Activated naive CD4-positive, alpha-beta T cell treated with anti-CD3 and anti-CD28 coated beads for 36 hours (primary cell): Measurements from ENCODE around the gene TOM1L2. TPM values are rescaled to one million over a fixed set of nuclear protein-coding genes. Genes with fewer than 3 reads are reported as not detected.
"Not testable (repeated sequence)": the region's sequence is repeated elsewhere in the genome, so short reads cannot be mapped to it uniquely, and the experiment has no call there.

Experiments
- CTCF ChIA-PET: fragments of 350-600 bp; sonication (Branson Sonifier 250); formaldehyde crosslinking; loops from one replicate; lab custom pipeline; 2021; ENCODE audit warnings: antibody characterized with exemption; lab: Charles Lee
- DNase-seq: peaks from one replicate; pipeline ENCODE4 v3.0.0-alpha.2; 2020
- H3K27ac Mint-ChIP-seq: one replicate; pipeline ENCODE4 v1.8.0; 2021; ENCODE audit warnings: mild to moderate bottlenecking, mixed read lengths
- H3K27me3 Mint-ChIP-seq: one replicate; pipeline ENCODE4 v1.8.0; 2021; ENCODE audit warnings: low read depth, mixed read lengths
- H3K36me3 Mint-ChIP-seq: one replicate; pipeline ENCODE4 v1.8.0; 2021; ENCODE audit warnings: low read depth, mixed read lengths
- H3K4me1 Mint-ChIP-seq: one replicate; pipeline ENCODE4 v1.8.0; 2021; ENCODE audit warnings: low read depth, mixed read lengths
- H3K4me3 Mint-ChIP-seq: one replicate; pipeline ENCODE4 v1.8.0; 2021; ENCODE audit warnings: mild to moderate bottlenecking, moderate library complexity, mixed read lengths
- H3K9me3 Mint-ChIP-seq: one replicate; pipeline ENCODE4 v1.8.0; 2021; ENCODE audit warnings: mixed read lengths
- intact Hi-C: fragments of 100-400 bp; cut with micrococcal nuclease; formaldehyde crosslinking; loops from one replicate; pipeline ENCODE4 v1.15.1; 2023
- total RNA-seq, 2 experiments: library from RNA; stranded (reverse); gene quantifications; one replicate each; pipeline ENCODE4 v1.2.3, GENCODE V29; 2021

The TOM1L2 gene
- total RNA-seq, 2 experiments from 2014 or later: 9.8 to 9.9 TPM

DNA sequence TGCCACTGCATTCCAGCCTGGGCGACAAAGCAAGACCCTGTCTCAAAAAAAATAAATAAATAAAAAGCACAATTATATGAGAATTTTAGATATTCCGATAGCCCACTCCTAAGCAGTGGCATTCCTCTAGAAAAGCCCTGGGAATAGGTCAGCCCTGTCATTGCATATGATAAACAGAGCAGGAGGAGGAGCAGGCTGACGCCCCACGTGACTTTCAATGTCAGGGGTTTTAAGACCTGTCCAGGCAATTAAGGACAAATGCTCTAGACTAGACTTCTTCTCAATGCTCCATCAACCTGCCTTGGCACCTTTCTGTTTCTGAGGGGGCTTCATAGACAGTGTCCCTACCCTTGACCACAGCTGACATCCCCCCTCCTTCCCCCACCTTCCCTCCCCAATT, 7.5 kb downstream of the TOM1L2 start:
- CTCF ChIA-PET: no interaction called here
- H3K4me1 Mint-ChIP-seq: peaks cover 71% of the 10 kb centered on the region
- H3K9me3 Mint-ChIP-seq: no peaks in the 10 kb centered on the region
- H3K27me3 Mint-ChIP-seq: no peaks in the 10 kb centered on the region
- DNase-seq: no peak
- intact Hi-C loops: no loop called here
- H3K27ac Mint-ChIP-seq: no peak overlapping the region
- H3K4me3 Mint-ChIP-seq: no peak overlapping the region
- H3K36me3 Mint-ChIP-seq: peaks cover 1% of the 10 kb centered on the region

DNA sequence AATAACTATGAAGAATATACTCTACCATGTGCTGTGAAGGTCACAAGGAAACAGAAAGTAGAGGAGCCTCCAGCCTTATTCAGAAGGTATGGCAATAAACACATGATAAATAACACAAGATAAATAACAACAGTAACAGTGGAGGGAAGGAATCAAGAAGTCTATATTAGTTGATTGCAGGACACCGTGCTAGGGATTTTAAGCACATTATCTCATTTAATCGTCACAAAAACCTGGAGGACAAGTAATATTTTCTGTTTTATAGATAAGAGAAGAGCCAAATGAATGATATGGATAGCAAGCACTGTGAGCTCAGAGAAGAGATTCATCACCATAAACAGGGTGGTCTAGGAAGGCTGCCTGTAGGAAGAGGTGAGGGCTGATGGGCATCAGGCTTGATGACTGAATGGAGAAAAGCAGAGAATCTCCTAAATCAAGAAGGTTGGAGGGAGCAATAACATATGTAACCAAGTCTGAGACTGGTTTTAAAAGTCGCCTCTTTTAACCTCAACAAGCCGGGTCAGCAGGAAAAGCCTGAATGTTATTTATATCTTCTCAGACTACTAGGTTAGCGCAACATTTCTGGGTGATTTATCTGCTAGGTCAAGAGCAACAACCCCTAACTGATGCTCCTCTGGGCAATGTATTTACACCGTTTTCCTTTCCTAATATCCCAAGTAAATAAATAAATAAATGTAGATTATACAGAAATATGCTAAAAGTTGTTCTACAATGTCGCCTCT, 8.3 kb downstream of the TOM1L2 start:
- Mint-ChIP-seq H3K27me3 (no peaks in the 10 kb centered on the region), H3K9me3 (no peaks in the 10 kb centered on the region), H3K27ac (no peak overlapping the region), H3K4me1 (peaks cover 75% of the 10 kb centered on the region), H3K36me3 (peaks cover 1% of the 10 kb centered on the region), H3K4me3 (no peak overlapping the region)
- CTCF ChIA-PET: no interaction called here
- intact Hi-C loops: no loop called here
- no peak for DNase-seq

DNA sequence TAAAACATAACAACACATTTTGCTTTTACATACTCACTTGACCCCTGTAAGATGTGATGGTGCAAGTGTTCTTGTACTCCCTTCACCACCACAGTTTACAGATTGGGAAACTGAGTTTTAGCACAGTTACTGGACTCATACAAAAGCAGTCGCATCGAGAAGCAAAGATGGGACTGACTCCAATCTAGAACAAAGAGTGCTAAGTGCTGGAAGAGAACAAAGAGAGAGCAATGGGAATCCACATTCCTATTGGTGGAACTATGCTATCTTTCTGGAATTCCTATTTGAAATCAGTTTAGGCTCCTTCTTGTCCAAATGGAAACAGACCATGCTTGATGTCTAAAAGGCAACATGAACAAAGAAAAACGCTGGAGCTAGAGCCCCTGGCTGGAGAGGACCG, 9.1 kb downstream of the TOM1L2 start:
- peaks cover 1% of the 10 kb centered on the region for H3K36me3 Mint-ChIP-seq
- H3K4me1 Mint-ChIP-seq: peaks cover 78% of the 10 kb centered on the region
- CTCF ChIA-PET: no interaction called here
- intact Hi-C loops: no loop called here
- H3K4me3 Mint-ChIP-seq: no peak overlapping the region
- DNase-seq: no peak
- no peaks in the 10 kb centered on the region for H3K9me3 Mint-ChIP-seq
- H3K27me3 Mint-ChIP-seq: no peaks in the 10 kb centered on the region
- no peak overlapping the region for H3K27ac Mint-ChIP-seq

DNA sequence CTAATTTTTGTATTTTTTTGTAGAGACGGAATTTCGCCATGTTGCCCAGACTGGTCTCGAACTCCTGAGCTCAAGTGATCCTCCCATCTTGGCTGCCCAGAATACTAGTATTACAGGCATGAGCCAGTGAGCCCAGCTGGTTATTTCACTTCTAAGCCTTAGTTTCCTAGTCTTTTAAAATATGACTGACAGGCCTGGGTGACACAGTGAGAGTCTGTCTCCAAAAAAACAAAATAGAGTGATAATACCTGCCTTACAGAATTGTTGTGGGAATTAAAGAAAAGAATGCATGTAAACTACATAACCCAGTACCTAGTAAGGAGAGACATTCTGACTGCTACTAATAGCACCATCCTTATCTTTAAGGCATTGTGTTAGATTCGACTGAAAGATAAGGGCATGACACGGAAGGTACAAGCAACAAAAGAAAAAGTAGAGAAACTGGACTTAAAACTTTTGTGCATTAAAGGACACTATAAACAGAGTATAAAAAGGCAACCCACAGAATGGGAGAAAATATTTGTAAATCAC, 11.6 kb downstream of the TOM1L2 start:
- H3K9me3 Mint-ChIP-seq: no peaks in the 10 kb centered on the region
- CTCF ChIA-PET: interaction anchor here (1.0 to 1.5 kb wide), 2 partner anchors 16 to 228 kb away, joined by 3 to 8 read pairs; no protein-coding TSS in a partner anchor
- no peak for DNase-seq
- peaks cover 5% of the 10 kb centered on the region for H3K36me3 Mint-ChIP-seq
- peak overlapping the region; percentile 74 for H3K4me3 Mint-ChIP-seq
- H3K27me3 Mint-ChIP-seq: no peaks in the 10 kb centered on the region
- peaks cover 74% of the 10 kb centered on the region for H3K4me1 Mint-ChIP-seq
- peak overlapping the region; percentile 96 for H3K27ac Mint-ChIP-seq
- intact Hi-C loops: no loop called here

DNA sequence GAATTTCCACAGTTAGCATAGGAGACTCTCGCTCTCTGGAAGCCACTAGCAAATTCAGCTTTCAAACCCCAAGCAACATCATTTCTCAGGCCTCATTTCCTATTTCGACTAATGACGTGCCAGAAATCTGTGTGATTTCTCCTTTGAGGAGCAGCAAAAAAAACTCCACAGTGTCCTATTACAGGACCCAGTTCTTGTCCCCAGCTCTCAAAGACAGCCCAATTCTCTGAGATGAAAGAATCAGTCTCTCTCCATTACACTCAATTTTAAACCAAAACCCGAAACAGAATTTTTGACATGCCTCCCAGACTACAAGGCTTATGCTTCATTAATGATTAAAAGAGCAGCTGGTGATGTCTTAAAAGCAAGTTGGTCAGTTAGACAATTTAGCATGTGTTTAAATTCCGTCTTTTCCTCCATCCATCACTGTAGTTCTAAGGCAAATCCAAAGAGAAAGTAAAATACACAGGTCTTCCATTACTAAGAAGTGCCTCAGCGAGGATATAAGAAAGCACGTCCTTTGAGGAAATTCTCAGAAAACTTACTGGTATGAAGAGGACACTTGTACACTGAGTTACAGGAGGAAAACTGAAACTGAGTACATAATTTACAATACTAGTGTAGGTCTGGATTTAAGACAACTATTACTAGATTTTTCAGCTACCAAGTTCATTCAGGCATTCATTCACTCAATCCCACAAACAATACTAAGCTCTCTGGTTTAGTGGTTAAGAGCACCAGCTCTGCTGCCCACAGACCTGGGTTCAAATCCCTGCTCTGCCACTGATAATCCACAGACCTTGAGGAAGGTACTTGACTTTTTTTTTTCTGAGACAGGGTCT, 12.5 kb downstream of the TOM1L2 start:
- no peaks in the 10 kb centered on the region for H3K27me3 Mint-ChIP-seq
- peaks cover 72% of the 10 kb centered on the region for H3K4me1 Mint-ChIP-seq
- intact Hi-C loops: loop anchor here (2.0 to 10.0 kb wide), 3 partner anchors 277 to 367 kb away; partner anchors contain the start of genes MIEF2 and PEMT
- DNase-seq: peak; percentile 60
- no peaks in the 10 kb centered on the region for H3K9me3 Mint-ChIP-seq
- peaks cover 7% of the 10 kb centered on the region for H3K36me3 Mint-ChIP-seq
- peak overlapping the region; percentile 74 for H3K4me3 Mint-ChIP-seq
- CTCF ChIA-PET: interaction anchor here (0.9 to 1.5 kb wide), 3 partner anchors 15 to 229 kb away, joined by 3 to 8 read pairs (median 4); no protein-coding TSS in a partner anchor
- H3K27ac Mint-ChIP-seq: peak overlapping the region; percentile 96

DNA sequence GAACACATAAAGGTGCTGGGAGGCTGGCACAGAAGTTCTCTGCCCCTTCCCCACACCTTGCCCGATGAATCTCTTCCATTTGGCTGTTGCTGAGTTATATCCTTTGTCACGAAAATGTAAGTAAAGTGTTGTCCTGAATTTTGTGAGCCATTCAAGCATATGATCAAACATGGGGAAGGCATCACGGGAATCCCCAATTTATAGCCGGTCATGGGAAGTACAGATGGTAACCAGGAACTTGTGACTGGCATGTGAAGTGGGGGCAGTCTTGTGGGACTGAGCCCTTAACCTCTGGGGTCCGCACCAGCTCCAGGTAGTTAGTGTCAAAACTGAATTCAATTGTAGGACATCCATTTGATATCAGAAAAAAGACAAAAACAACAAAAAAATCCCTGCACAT, 13.2 kb downstream of the TOM1L2 start:
- Mint-ChIP-seq H3K4me1 (peaks cover 76% of the 10 kb centered on the region), H3K4me3 (peak overlapping the region; percentile 74), H3K27ac (peak overlapping the region; percentile 96), H3K9me3 (no peaks in the 10 kb centered on the region), H3K27me3 (no peaks in the 10 kb centered on the region), H3K36me3 (peaks cover 7% of the 10 kb centered on the region)
- no peak for DNase-seq
- intact Hi-C loops: loop anchor here (1.0 to 10.0 kb wide), 10 partner anchors 7 to 367 kb away; partner anchors contain the start of genes ALKBH5, ATPAF2, DRC3 and GID4
- CTCF ChIA-PET: interaction anchor here (1.5 kb wide), 1 partner anchor 14 kb away, joined by 8 read pairs; no protein-coding TSS in a partner anchor

DNA sequence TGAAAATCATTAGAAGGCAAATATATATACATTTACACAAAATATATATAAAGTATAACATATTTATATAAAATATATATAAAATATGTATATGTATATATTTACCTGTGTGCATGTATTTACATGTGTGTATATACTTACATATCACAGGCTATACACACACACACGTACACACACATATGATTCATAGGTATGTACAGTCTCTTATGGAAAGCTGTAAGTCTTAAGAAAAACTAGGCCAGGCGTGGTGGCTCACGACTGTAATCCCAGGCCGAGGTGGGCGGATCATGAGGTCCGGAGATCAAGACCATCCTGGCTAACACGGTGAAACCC, 14.7 kb downstream of the TOM1L2 start:
- CTCF ChIA-PET: interaction anchor here (1.0 to 1.5 kb wide), 3 partner anchors 9 to 76 kb away, joined by 3 to 4 read pairs (median 3); no protein-coding TSS in a partner anchor
- Mint-ChIP-seq H3K9me3 (no peaks in the 10 kb centered on the region), H3K36me3 (peaks cover 7% of the 10 kb centered on the region), H3K27ac (peak overlapping the region; percentile 96), H3K4me3 (peak overlapping the region; percentile 15), H3K27me3 (no peaks in the 10 kb centered on the region), H3K4me1 (peaks cover 69% of the 10 kb centered on the region)
- intact Hi-C loops: loop anchor here (5.0 to 10.0 kb wide), 2 partner anchors 307 to 365 kb away; partner anchors contain the start of genes MIEF2 and PEMT
- no peak for DNase-seq

DNA sequence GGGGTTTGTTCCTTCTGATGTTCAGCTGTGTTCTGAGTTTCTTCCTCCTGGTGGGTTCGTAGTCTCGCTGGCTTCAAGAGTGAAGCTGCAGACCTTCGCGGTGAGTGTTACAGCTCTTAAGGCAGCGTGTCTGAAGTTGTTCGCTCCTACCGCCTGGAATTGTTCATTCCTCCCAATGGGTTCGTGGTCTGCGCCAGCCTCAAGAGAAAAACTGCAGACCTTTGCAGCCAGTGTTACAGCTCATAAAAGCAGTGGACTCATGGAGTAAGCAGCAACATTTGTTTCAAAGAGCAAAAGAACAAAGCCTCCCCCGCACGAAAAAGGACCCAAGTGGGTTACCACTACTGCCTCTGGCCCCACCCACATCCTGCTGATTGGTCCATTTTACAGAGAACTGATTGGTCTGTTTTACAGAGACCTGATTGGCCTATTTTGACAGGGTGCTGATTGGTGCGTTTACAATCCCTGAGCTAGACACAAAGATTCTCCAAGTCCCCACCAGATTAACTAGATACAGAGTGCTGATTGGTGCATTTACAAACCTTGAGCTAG, 16.3 kb downstream of the TOM1L2 start:
- peaks cover 61% of the 10 kb centered on the region for H3K4me1 Mint-ChIP-seq
- H3K36me3 Mint-ChIP-seq: not testable (repeated sequence)

DNA sequence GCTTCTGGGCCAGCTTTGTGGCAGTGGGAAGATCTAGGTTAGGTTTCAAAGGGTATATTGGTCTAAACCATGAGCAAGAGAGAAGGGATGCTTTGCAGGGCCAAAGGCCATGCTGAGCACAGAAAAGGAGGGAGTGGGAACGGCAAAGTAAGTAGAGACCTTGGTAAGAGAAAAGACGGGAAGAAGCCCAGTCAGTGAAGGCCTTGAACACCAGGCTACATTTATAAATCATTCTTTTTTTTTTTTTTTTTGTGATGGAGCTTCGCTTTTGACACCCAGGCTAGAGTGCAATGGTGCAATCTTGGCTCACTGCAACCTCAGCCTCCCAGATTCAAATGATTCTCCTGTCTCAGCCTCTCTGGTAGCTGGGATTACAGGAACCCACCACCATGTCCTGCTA, 18.1 kb downstream of the TOM1L2 start:
- intact Hi-C loops: loop anchor here (10.0 kb wide), 1 partner anchor 311 kb away; the partner anchor contains the start of gene MIEF2
- no peak overlapping the region for H3K27ac Mint-ChIP-seq
- no peaks in the 10 kb centered on the region for H3K27me3 Mint-ChIP-seq
- H3K36me3 Mint-ChIP-seq: peaks cover 5% of the 10 kb centered on the region
- peaks cover 46% of the 10 kb centered on the region for H3K4me1 Mint-ChIP-seq
- no peak for DNase-seq
- CTCF ChIA-PET: no interaction called here
- H3K4me3 Mint-ChIP-seq: no peak overlapping the region
- no peaks in the 10 kb centered on the region for H3K9me3 Mint-ChIP-seq

More for the DNA sequence above, 16.3 kb downstream of the TOM1L2 start:
- not testable (repeated sequence) for H3K4me3 Mint-ChIP-seq, H3K9me3 Mint-ChIP-seq, H3K27me3 Mint-ChIP-seq
- peak overlapping the region; percentile 39 for H3K27ac Mint-ChIP-seq
- intact Hi-C loops: loop anchor here (5.0 to 10.0 kb wide), 2 partner anchors 309 to 364 kb away; partner anchors contain the start of genes MIEF2 and PEMT
- CTCF ChIA-PET: interaction anchor here (0.7 to 1.5 kb wide), 3 partner anchors 12 to 79 kb away, joined by 4 to 6 read pairs (median 4); no protein-coding TSS in a partner anchor
- DNase-seq: peak; percentile 32

DNA sequence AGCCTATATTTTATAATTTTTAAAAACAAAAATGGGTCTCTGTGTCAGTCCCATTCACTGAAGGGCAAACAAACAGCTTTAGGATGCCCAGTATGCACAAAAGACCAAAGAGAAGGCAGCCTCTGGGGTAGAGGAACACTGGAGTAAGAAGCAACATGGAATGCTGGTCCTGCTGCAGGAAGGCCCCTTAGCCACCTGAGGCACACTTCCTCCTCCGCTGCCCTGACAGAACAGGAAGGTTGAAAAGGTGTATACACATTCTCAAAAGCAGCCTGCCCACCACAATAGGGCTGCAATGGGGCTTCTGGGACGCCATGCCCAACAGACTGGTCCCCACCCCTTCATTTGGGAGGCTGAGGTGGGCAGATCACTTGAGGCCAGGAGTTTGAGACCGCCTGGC, 19.5 kb downstream of the TOM1L2 start:
- intact Hi-C loops: loop anchor here (10.0 kb wide), 1 partner anchor 312 kb away; the partner anchor contains the start of gene MIEF2
- Mint-ChIP-seq H3K9me3 (no peaks in the 10 kb centered on the region), H3K27ac (no peak overlapping the region), H3K4me1 (peaks cover 41% of the 10 kb centered on the region), H3K36me3 (peaks cover 5% of the 10 kb centered on the region), H3K4me3 (no peak overlapping the region), H3K27me3 (no peaks in the 10 kb centered on the region)
- DNase-seq: no peak
- CTCF ChIA-PET: interaction anchor here (1.0 kb wide), 1 partner anchor 33 kb away, joined by 3 read pairs; no protein-coding TSS in a partner anchor

DNA sequence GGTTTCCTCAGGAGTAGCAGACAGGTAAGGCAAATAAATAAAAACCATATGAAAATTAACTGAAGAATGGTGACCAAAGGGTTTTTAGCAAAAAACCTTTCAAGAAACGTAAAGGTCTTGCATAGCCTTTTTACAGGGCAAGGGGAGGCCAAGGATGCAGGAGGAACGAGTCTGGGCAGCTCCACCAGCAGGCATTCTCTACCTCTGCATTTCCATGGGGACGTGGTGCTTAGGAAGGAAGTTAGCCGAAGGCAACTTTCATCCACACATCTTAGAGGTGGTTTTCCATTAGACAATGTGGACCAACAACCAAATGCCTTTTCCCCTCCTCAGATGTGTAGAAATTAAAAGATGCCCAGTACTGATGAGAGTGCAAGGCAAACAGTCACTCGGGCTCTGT, 20.7 kb downstream of the TOM1L2 start:
- Mint-ChIP-seq H3K27ac (no peak overlapping the region), H3K36me3 (peaks cover 5% of the 10 kb centered on the region), H3K9me3 (no peaks in the 10 kb centered on the region), H3K4me3 (no peak overlapping the region), H3K27me3 (no peaks in the 10 kb centered on the region), H3K4me1 (peaks cover 39% of the 10 kb centered on the region)
- CTCF ChIA-PET: no interaction called here
- no peak for DNase-seq
- intact Hi-C loops: loop anchor here (10.0 kb wide), 1 partner anchor 313 kb away; the partner anchor contains the start of gene MIEF2
